Fibroblast of skin of abdomen (primary cell): ENCODE results near the gene GJA5. TPM values are rescaled to one million over a fixed set of nuclear protein-coding genes. Genes with fewer than 3 reads are reported as not detected.

Source experiments
- DNase-seq: peaks from one replicate; pipeline ENCODE4 v3.0.0-alpha.2; 2013
- polyA plus RNA-seq, 2 experiments: library from polyadenylated mRNA; unstranded; fragments of 120-200 nt; gene quantifications; one replicate each; pipeline ENCODE4 v1.2.1, GENCODE V29; 2013; ENCODE audit not compliant: insufficient read length in 2 of 2

The GJA5 gene
- 0.28 TPM for polyA plus RNA-seq (2013, experiment 1 of 2; ENCODE audit: insufficient read length)
- polyA plus RNA-seq (2013, experiment 2 of 2; ENCODE audit: insufficient read length) = 0.15 TPM

GRCh38 chr1:147760481-147761260 lies at the start of gene GJA5:
Gene GJA5, minus strand, starts transcription at chr1:147760602. Its CDS starts 1,364 bp downstream, at chr1:147759238.
- DNase-seq = peak; percentile 5

GRCh38 chr1:147809236-147809635 lies 48.8 kb upstream of the GJA5 start:
- no peak for DNase-seq

GRCh38 chr1:147808025-147808424 lies 47.6 kb upstream of the GJA5 start:
- DNase-seq = no peak

- no peak for DNase-seq
Measured at GRCh38 chr1:147807405-147807804, 47.0 kb upstream of the GJA5 start.

GRCh38 chr1:147804942-147805723 lies 44.7 kb upstream of the GJA5 start:
- DNase-seq = no peak

- no peak for DNase-seq
Measured at GRCh38 chr1:147800804-147801203, 40.4 kb upstream of the GJA5 start.

GRCh38 chr1:147798731-147799130 lies 38.3 kb upstream of the GJA5 start:
- DNase-seq = no peak

- DNase-seq = no peak
Measured at GRCh38 chr1:147794570-147794969, 34.2 kb upstream of the GJA5 start.

- no peak for DNase-seq
Measured at GRCh38 chr1:147791876-147792275, 31.5 kb upstream of the GJA5 start.

GRCh38 chr1:147787765-147788164 lies 27.4 kb upstream of the GJA5 start:
- DNase-seq = no peak

- peak; percentile 8 for DNase-seq
Measured at GRCh38 chr1:147786536-147786935, 26.1 kb upstream of the GJA5 start.

- DNase-seq = peak; percentile 31
Measured at GRCh38 chr1:147785794-147786506, 25.5 kb upstream of the GJA5 start.

GRCh38 chr1:147784941-147785340 lies 24.5 kb upstream of the GJA5 start:
- no peak for DNase-seq

GRCh38 chr1:147781056-147781471 lies 20.7 kb upstream of the GJA5 start:
- DNase-seq = no peak

- DNase-seq = no peak
Measured at GRCh38 chr1:147777694-147778093, 17.3 kb upstream of the GJA5 start.

- no peak for DNase-seq
Measured at GRCh38 chr1:147773215-147773715, 12.9 kb upstream of the GJA5 start.

- no peak for DNase-seq
Measured at GRCh38 chr1:147772570-147772969, 12.2 kb upstream of the GJA5 start.

GRCh38 chr1:147771226-147772125 lies 11.1 kb upstream of the GJA5 start:
- DNase-seq = peak; percentile 46

- DNase-seq = no peak
Measured at GRCh38 chr1:147769106-147769505, 8.7 kb upstream of the GJA5 start.

GRCh38 chr1:147768582-147768981 lies 8.2 kb upstream of the GJA5 start:
- no peak for DNase-seq

GRCh38 chr1:147768101-147768500 lies 7.7 kb upstream of the GJA5 start:
- no peak for DNase-seq
